Measurements from ENCODE around the gene GHRHR.

- no peak for TF ChIP-seq CTCF (conservative IDR thresholded peaks at IDR 0.05; ENCODE audit: low read depth, low read length)
- TF ChIP-seq POLR2A (IDR thresholded peaks at IDR 0.05; ENCODE audit: low read depth, low read length) = no peak
- TF ChIP-seq RAD21 (IDR thresholded peaks at IDR 0.05; ENCODE audit: low read length) = no peak
- no peak for TF ChIP-seq BHLHE40 (IDR thresholded peaks at IDR 0.05; ENCODE audit: low read depth, low read length)
- TF ChIP-seq MAFK (IDR thresholded peaks at IDR 0.05; ENCODE audit: low read depth, low read length) = 0 out of 2 replicates have a peak, but pooled peaks have one; percentile 4
Observed at GRCh38 chr7:30995536-30995935, 31.8 kb downstream of the GHRHR start.
